GM18499 (cell line): ENCODE data around the gene BCL6.

Source experiments
- ATAC-seq: cut with Tn5 transposase; IDR thresholded peaks from one replicate; pipeline ENCODE4 v1.9.1; 2021; ENCODE audit warnings: moderate number of reproducible peaks; ENCODE audit not compliant: insufficient read depth, unreplicated experiment

BCL6 gene

GRCh38 chr3:187763850-187764648 lies 18.8 kb upstream of the BCL6 start:
- ATAC-seq = no peak

GRCh38 chr3:187762792-187763191 lies 17.5 kb upstream of the BCL6 start:
- ATAC-seq = no peak

- no peak for ATAC-seq
Measured at GRCh38 chr3:187759601-187760000, 14.3 kb upstream of the BCL6 start.

GRCh38 chr3:187758318-187758955 lies 13.2 kb upstream of the BCL6 start:
- no peak for ATAC-seq

- ATAC-seq = no peak
Measured at GRCh38 chr3:187753516-187753915, 8.2 kb upstream of the BCL6 start.

- no peak for ATAC-seq
Measured at GRCh38 chr3:187750513-187751123, 5.3 kb upstream of the BCL6 start.

- ATAC-seq = no peak
Measured at GRCh38 chr3:187750006-187750512, 4.8 kb upstream of the BCL6 start.

GRCh38 chr3:187748050-187748481 lies 2.8 kb upstream of the BCL6 start:
- ATAC-seq = no peak

GRCh38 chr3:187747506-187747905 lies 2.2 kb upstream of the BCL6 start:
- ATAC-seq = no peak

- no peak for ATAC-seq
Measured at GRCh38 chr3:187746442-187747281, 1.4 kb upstream of the BCL6 start.

- ATAC-seq = no peak
Measured at GRCh38 chr3:187746059-187746441, 782 bp upstream of the BCL6 start.

GRCh38 chr3:187744169-187745151 lies 808 bp downstream of the BCL6 start:
- ATAC-seq = no peak

GRCh38 chr3:187743195-187744141 lies 1.8 kb downstream of the BCL6 start:
- ATAC-seq = no peak

- ATAC-seq = no peak
Measured at GRCh38 chr3:187742351-187743171, 2.7 kb downstream of the BCL6 start.

GRCh38 chr3:187741403-187742350 lies 3.6 kb downstream of the BCL6 start:
- ATAC-seq = no peak
